IMR-90 (cell line): ENCODE data around the gene TTC3. TPM values are rescaled to one million over a fixed set of nuclear protein-coding genes. Genes with fewer than 3 reads are reported as not detected.

Experiments used
- ATAC-seq: fragments of 200-7000 bp; cut with Tn5 transposase; 2 replicates; pipeline ENCODE4 v1.9.1; 2020; ENCODE audit warnings: low read depth, mild to moderate bottlenecking, moderate library complexity
- BruUV-seq: library from RNA; stranded (reverse); fragments of 400-500 nt; replicated peaks from 2 replicates; lab custom pipeline; 2021; lab: Mats Ljungman, UMichigan
- CTCF ChIA-PET: fragments of 300-600 bp; formaldehyde crosslinking; extraction: SDS; loops from one replicate; lab custom pipeline; 2021; ENCODE audit warnings: antibody characterized with exemption; lab: Yijun Ruan, JAX
- POLR2A ChIA-PET: fragments of 300-600 bp; sonication (Branson Sonifier 250); formaldehyde crosslinking; loops from one replicate; lab custom pipeline; 2022; ENCODE audit warnings: antibody characterized with exemption; ENCODE audit not compliant: unreplicated experiment; lab: Charles Lee
- DNase-seq: peaks from one replicate; pipeline ENCODE4 v3.0.0; 2013
- H2AFZ ChIP-seq: replicated peaks from 2 replicates; pipeline ENCODE3; 2013; ENCODE audit warnings: low read length, mild to moderate bottlenecking; ENCODE audit not compliant: poor library complexity
- H2AK5ac ChIP-seq: 2 replicates; pipeline ENCODE4 v1.6.1; 2013; ENCODE audit warnings: low read depth, low read length, inconsistent platforms
- H2AK9ac ChIP-seq: replicated peaks from 2 replicates; pipeline ENCODE3; 2013; ENCODE audit warnings: mild to moderate bottlenecking, low read depth, low read length, moderate library complexity; ENCODE audit not compliant: poor library complexity
- H2BK120ac ChIP-seq: 2 replicates; pipeline ENCODE4 v1.6.1; 2013; ENCODE audit warnings: low read depth, low read length, inconsistent platforms
- H2BK15ac ChIP-seq: 3 replicates; pipeline ENCODE4 v1.6.1; 2013; ENCODE audit warnings: low read depth, low read length, inconsistent platforms
- H2BK20ac ChIP-seq: 2 replicates; pipeline ENCODE4 v1.6.1; 2013; ENCODE audit warnings: low read depth, mild to moderate bottlenecking, inconsistent platforms, low read length, moderate library complexity
- H2BK5ac ChIP-seq: 2 replicates; pipeline ENCODE4 v1.6.1; 2013; ENCODE audit warnings: mild to moderate bottlenecking, low read depth, low read length, inconsistent platforms; ENCODE audit not compliant: poor library complexity, severe bottlenecking
- H3K14ac ChIP-seq: replicated peaks from 2 replicates; pipeline ENCODE4 v1.6.1; 2013; ENCODE audit warnings: low read depth, low read length, inconsistent platforms
- H3K18ac ChIP-seq: 2 replicates; pipeline ENCODE4 v1.6.1; 2013; ENCODE audit warnings: low read depth, low read length, control low read depth
- H3K23ac ChIP-seq: 2 replicates; pipeline ENCODE4 v1.6.1; 2013; ENCODE audit warnings: low read depth, low read length, inconsistent platforms
- H3K27ac ChIP-seq: 2 replicates; pipeline ENCODE4 v1.5.1; 2013; ENCODE audit warnings: mild to moderate bottlenecking, control low read depth, low read length; ENCODE audit not compliant: insufficient read depth
- H3K27me3 ChIP-seq: 2 replicates; pipeline ENCODE4 v1.6.1; 2013; ENCODE audit warnings: low read length; ENCODE audit not compliant: control insufficient read depth, insufficient read depth
- H3K36me3 ChIP-seq: 2 replicates; pipeline ENCODE4 v1.6.1; 2013; ENCODE audit warnings: low read length, mixed read lengths; ENCODE audit not compliant: control insufficient read depth, insufficient read depth
- H3K4ac ChIP-seq: 2 replicates; pipeline ENCODE4 v1.6.1; 2013; ENCODE audit warnings: low read depth, low read length, inconsistent platforms
- H3K4me1 ChIP-seq: 2 replicates; pipeline ENCODE4 v1.6.1; 2013; ENCODE audit warnings: low read length, mixed read lengths; ENCODE audit not compliant: control insufficient read depth, insufficient read depth
- H3K4me2 ChIP-seq: 2 replicates; pipeline ENCODE4 v1.6.1; 2013; ENCODE audit warnings: low read depth, mild to moderate bottlenecking, control low read depth, low read length, moderate library complexity
- H3K4me3 ChIP-seq: 2 replicates; pipeline ENCODE4 v1.5.1; 2013; ENCODE audit warnings: low read depth, mild to moderate bottlenecking, control low read depth, low read length, moderate library complexity; ENCODE audit not compliant: insufficient read depth
- H3K56ac ChIP-seq: 2 replicates; pipeline ENCODE4 v1.6.1; 2013; ENCODE audit warnings: low read length, inconsistent platforms; ENCODE audit not compliant: insufficient read depth; ENCODE audit errors: extremely low read depth
- H3K79me1 ChIP-seq, 2 experiments: 2 replicates each; pipeline ENCODE4 v1.6.1; 2013; ENCODE audit warnings: low read length in 2 of 2, inconsistent platforms in 1 of 2, low read depth in 1 of 2
- H3K9ac ChIP-seq: 2 replicates; pipeline ENCODE4 v1.6.1; 2013; ENCODE audit warnings: low read depth, low read length, control low read depth
- H3K9me1 ChIP-seq: 2 replicates; pipeline ENCODE4 v1.6.1; 2013; ENCODE audit warnings: low read length, inconsistent platforms; ENCODE audit not compliant: insufficient read depth
- H3K9me3 ChIP-seq: 2 replicates; pipeline ENCODE4 v1.6.1; 2013; ENCODE audit warnings: low read length; ENCODE audit not compliant: control insufficient read depth, insufficient read depth
- H4K20me1 ChIP-seq: 2 replicates; pipeline ENCODE4 v1.6.1; 2013; ENCODE audit warnings: low read length, inconsistent platforms; ENCODE audit not compliant: insufficient read depth
- H4K5ac ChIP-seq: 2 replicates; pipeline ENCODE4 v1.6.1; 2013; ENCODE audit warnings: mild to moderate bottlenecking, low read depth, low read length, control low read depth
- H4K8ac ChIP-seq, 2 experiments: 2 replicates each; pipeline ENCODE4 v1.6.1; 2013; ENCODE audit warnings: low read depth in 2 of 2, low read length in 2 of 2, control low read depth in 1 of 2, inconsistent platforms in 1 of 2
- H4K91ac ChIP-seq: 2 replicates; pipeline ENCODE4 v1.6.1; 2013; ENCODE audit warnings: low read depth, low read length, inconsistent platforms; ENCODE audit not compliant: insufficient read depth
- CEBPB ChIP-seq: IDR thresholded peaks from 2 replicates; pipeline ENCODE4 v1.6.1; 2012; ENCODE audit warnings: low read depth, low read length, improper control_type of control experiment
- CHD1 ChIP-seq: IDR thresholded peaks from 2 replicates; pipeline ENCODE4 v1.6.1; 2012; ENCODE audit warnings: low read depth, low read length, improper control_type of control experiment
- WGBS, 2 experiments: methylation state at CpG; one replicate each; pipeline versions ENCODE4 v1.1.5 to v1.1.7; 2013; ENCODE audit warnings: missing lambda C conversion rate in 2 of 2; ENCODE audit not compliant: insufficient read length in 1 of 2; ENCODE audit errors: extremely low coverage in 2 of 2; 5-methylcytosine and 5-hydroxymethylcytosine counted together
- dilution Hi-C: fragments of 300-500 bp; cut with HindIII; formaldehyde crosslinking; loops from one replicate; pipeline ENCODE4 v1.14.3; 2018; ENCODE audit warnings: low sequenced_read_pairs; ENCODE audit not compliant: unreplicated experiment
- in situ Hi-C: fragments of 300-500 bp; cut with MboI; formaldehyde crosslinking; loops from 3 replicates; pipeline ENCODE4 v1.14.3; 2019; ENCODE audit warnings: low sequenced_read_pairs, inconsistent platforms, mixed read lengths
- intact Hi-C: fragments of 100-400 bp; cut with micrococcal nuclease; formaldehyde crosslinking; loops from 2 replicates; pipeline ENCODE4 v1.10.0; 2022
- polyA plus RNA-seq, 3 experiments: library from polyadenylated mRNA; depleted of rRNA; stranded (reverse); fragments of >200 nt; gene quantifications; 2 replicates each; pipeline ENCODE4 v1.2.3, GENCODE V29; 2012; ENCODE audit warnings: low replicate concordance in 1 of 3
- total RNA-seq: library from RNA; depleted of rRNA; stranded (reverse); fragments of >200 nt; gene quantifications from 2 replicates; pipeline ENCODE4 v1.2.3, GENCODE V29; 2012

The TTC3 gene
- total and polyA plus RNA-seq, 2 of the 4 experiments (the other 2 are of a cell fraction), result 96.7 to 293 TPM

GRCh38 chr21:37088186-37088735 lies 15.2 kb downstream of the TTC3 start:
- no peaks in the 10 kb centered on the region for H3K9me3 ChIP-seq
- H3K23ac ChIP-seq, result no peak overlapping the region
- H4K20me1 ChIP-seq, result peaks cover 63% of the 10 kb centered on the region
- no peak overlapping the region for H4K91ac ChIP-seq
- H3K4me1 ChIP-seq, result peaks cover 2% of the 10 kb centered on the region; the same call in 1 of the 2 replicates
- peak; percentile 76 for TF ChIP-seq CEBPB
- TF ChIP-seq CHD1, result no peak
- H4K8ac ChIP-seq, result no peak overlapping the region
- ChIA-PET POLR2A (interaction anchor here (1.2 kb wide), 1 partner anchor 16 kb away, joined by 3 read pairs; no protein-coding TSS in a partner anchor), CTCF (interaction anchor here (0.5 to 0.7 kb wide), 2 partner anchors 49 to 307 kb away, joined by 3 to 4 read pairs; no protein-coding TSS in a partner anchor)
- H3K9me1 ChIP-seq, result peaks cover 4% of the 10 kb centered on the region; the same call in 1 of the 2 replicates
- H3K56ac ChIP-seq, result no peak overlapping the region
- H3K27me3 ChIP-seq, result no peaks in the 10 kb centered on the region
- no peak overlapping the region for H3K4me3 ChIP-seq
- 40% methylated on average over 1 of the region's 5 CpGs; no CpG with 5 or more reads in 1 of the 2 experiments for WGBS, 2 experiments
- H3K79me1 ChIP-seq, result peaks cover 9 to 58% of the 10 kb centered on the region in 2 experiments
- H2AK5ac ChIP-seq, result no peak overlapping the region
- no peak overlapping the region for H3K4ac ChIP-seq
- dilution Hi-C loops, result no loop called here
- intact Hi-C loops, result loop anchor here (10.0 kb wide), 1 partner anchor 583 kb away; no protein-coding TSS in a partner anchor
- peak; percentile 67 for ATAC-seq
- no peak overlapping the region for H3K9ac ChIP-seq
- H2BK20ac ChIP-seq, result no peak overlapping the region
- no peak overlapping the region for H2BK15ac ChIP-seq
- BruUV-seq, result no TSS peak
- H2AFZ ChIP-seq, result no peak overlapping the region
- H3K36me3 ChIP-seq, result peaks cover 7% of the 10 kb centered on the region; the same call in 1 of the 2 replicates
- no peak overlapping the region for H3K4me2 ChIP-seq
- H3K14ac ChIP-seq, result no peak overlapping the region
- peak overlapping the region; percentile 5 for H2BK5ac ChIP-seq
- H2BK120ac ChIP-seq, result no peak overlapping the region
- H3K18ac ChIP-seq, result no peak overlapping the region
- H2AK9ac ChIP-seq, result no peak overlapping the region
- H3K27ac ChIP-seq, result no peak overlapping the region
- in situ Hi-C loops, result no loop called here
- peak; percentile 35 for DNase-seq
- H4K5ac ChIP-seq, result no peak overlapping the region
